OCI-LY7 (cell line): ENCODE measurements around the gene ARHGEF18. TPM values are rescaled to one million over a fixed set of nuclear protein-coding genes. Genes with fewer than 3 reads are reported as not detected.

Source experiments
- BruUV-seq: library from RNA; stranded (reverse); fragments of 400-500 nt; replicated peaks from 2 replicates; lab custom pipeline; 2021; lab: Mats Ljungman, UMichigan
- CTCF ChIA-PET: fragments of 300-600 bp; sonication (Branson Sonifier 250); formaldehyde crosslinking; loops from one replicate; lab custom pipeline; 2022; ENCODE audit warnings: antibody characterized with exemption; ENCODE audit not compliant: unreplicated experiment; lab: Charles Lee
- POLR2A ChIA-PET: fragments of 300-600 bp; sonication (Branson Sonifier 250); formaldehyde crosslinking; loops from one replicate; lab custom pipeline; 2022; ENCODE audit warnings: antibody characterized with exemption; lab: Charles Lee
- DNase-seq: peaks from one replicate; pipeline ENCODE4 v3.0.0-alpha.2; 2015; ENCODE audit warnings: low spot score
- H2AFZ ChIP-seq: fragments of 200-600 bp; sonication (generic), shearing (Covaris generic); 2 replicates; pipeline ENCODE4 v1.6.1; 2014; ENCODE audit warnings: mild to moderate bottlenecking, antibody characterized with exemption, low read length, moderate library complexity
- H3K27ac ChIP-seq: fragments of 200-600 bp; sonication (generic); 2 replicates; pipeline ENCODE4 v1.5.1; 2014; ENCODE audit warnings: mixed run types, low read depth, mild to moderate bottlenecking, moderate library complexity, low read length, inconsistent platforms; ENCODE audit not compliant: poor library complexity, severe bottlenecking
- H3K36me3 ChIP-seq: fragments of 200-600 bp; sonication (generic); 2 replicates; pipeline ENCODE4 v1.6.1; 2014; ENCODE audit warnings: mild to moderate bottlenecking, antibody characterized with exemption, low read length, moderate library complexity, mixed read lengths; ENCODE audit not compliant: insufficient read depth
- H3K4me1 ChIP-seq: fragments of 200-600 bp; sonication (generic); 2 replicates; pipeline ENCODE4 v1.5.1; 2014; ENCODE audit warnings: mild to moderate bottlenecking, low read length; ENCODE audit not compliant: insufficient read depth, poor library complexity, severe bottlenecking
- H3K4me2 ChIP-seq: fragments of 200-600 bp; sonication (generic); 2 replicates; pipeline ENCODE4 v1.6.1; 2014; ENCODE audit warnings: mild to moderate bottlenecking, low read length
- H3K4me3 ChIP-seq: fragments of 200-600 bp; sonication (generic); 2 replicates; pipeline ENCODE4 v1.5.1; 2014; ENCODE audit warnings: mild to moderate bottlenecking, low read depth, low read length; ENCODE audit not compliant: poor library complexity, severe bottlenecking
- H3K79me2 ChIP-seq: fragments of 200-600 bp; sonication (generic); 2 replicates; pipeline ENCODE4 v1.6.1; 2016; ENCODE audit warnings: low read depth, mild to moderate bottlenecking, low read length, moderate library complexity, mixed read lengths; ENCODE audit not compliant: insufficient read depth
- H3K9me2 ChIP-seq: fragments of 200-600 bp; sonication (generic); 2 replicates; pipeline ENCODE4 v1.6.1; 2016; ENCODE audit warnings: mild to moderate bottlenecking, low read length, mixed read lengths; ENCODE audit not compliant: insufficient read depth
- H3K9me3 ChIP-seq: fragments of 200-600 bp; sonication (generic); 2 replicates; pipeline ENCODE4 v1.6.1; 2014; ENCODE audit warnings: mild to moderate bottlenecking, mixed run types, low read length, mixed read lengths
- H4K20me1 ChIP-seq: fragments of 200-600 bp; sonication (generic); 2 replicates; pipeline ENCODE4 v1.6.1; 2014; ENCODE audit warnings: mild to moderate bottlenecking, antibody characterized with exemption, low read length, moderate library complexity, mixed read lengths; ENCODE audit not compliant: insufficient read depth
- EZH2phosphoT487 ChIP-seq: fragments of 200-600 bp; sonication (generic); IDR thresholded peaks from 2 replicates; pipeline ENCODE4 v1.6.1; 2018; ENCODE audit warnings: low read depth, borderline replicate concordance, mild to moderate bottlenecking, mixed run types, antibody characterized with exemption, low read length, moderate library complexity, mixed read lengths
- intact Hi-C: fragments of 100-400 bp; cut with micrococcal nuclease; formaldehyde crosslinking; loops from one replicate; pipeline ENCODE4 v1.10.0; 2022; ENCODE audit not compliant: unreplicated experiment
- total RNA-seq, 2 experiments: library from RNA; depleted of rRNA in 1 of 2; stranded (reverse); fragments of >200 nt in 1 of 2; shearing (Covaris generic) in 1 of 2; gene quantifications; 2 replicates each; pipeline ENCODE4 v1.2.3, GENCODE V29; 2014 to 2022
- TF ChIP-seq, protein P1 (sequence below): fragments of 200-600 bp; sonication (generic); conservative IDR thresholded peaks from 2 replicates; pipeline ENCODE4 v1.5.1; 2014; ENCODE audit warnings: mild to moderate bottlenecking, antibody characterized with exemption, low read length, moderate library complexity, mixed read lengths

Gene ARHGEF18
- total RNA-seq, 2 experiments from 2014 or later = 48.1 to 55.2 TPM

- intact Hi-C loops = no loop called here
- H3K36me3 ChIP-seq = no peaks in the 10 kb centered on the region
- no TSS peak for BruUV-seq
- H3K9me2 ChIP-seq = no peaks in the 10 kb centered on the region
- no peak overlapping the region for H3K4me2 ChIP-seq
- ChIA-PET POLR2A (no interaction called here), CTCF (no interaction called here)
- no peak overlapping the region for H2AFZ ChIP-seq
- H4K20me1 ChIP-seq = no peaks in the 10 kb centered on the region
- no peak for DNase-seq
- no peaks in the 10 kb centered on the region for H3K4me1 ChIP-seq
- no peak overlapping the region for H3K4me3 ChIP-seq
- no peaks in the 10 kb centered on the region for H3K9me3 ChIP-seq
- TF ChIP-seq, protein P1, sequence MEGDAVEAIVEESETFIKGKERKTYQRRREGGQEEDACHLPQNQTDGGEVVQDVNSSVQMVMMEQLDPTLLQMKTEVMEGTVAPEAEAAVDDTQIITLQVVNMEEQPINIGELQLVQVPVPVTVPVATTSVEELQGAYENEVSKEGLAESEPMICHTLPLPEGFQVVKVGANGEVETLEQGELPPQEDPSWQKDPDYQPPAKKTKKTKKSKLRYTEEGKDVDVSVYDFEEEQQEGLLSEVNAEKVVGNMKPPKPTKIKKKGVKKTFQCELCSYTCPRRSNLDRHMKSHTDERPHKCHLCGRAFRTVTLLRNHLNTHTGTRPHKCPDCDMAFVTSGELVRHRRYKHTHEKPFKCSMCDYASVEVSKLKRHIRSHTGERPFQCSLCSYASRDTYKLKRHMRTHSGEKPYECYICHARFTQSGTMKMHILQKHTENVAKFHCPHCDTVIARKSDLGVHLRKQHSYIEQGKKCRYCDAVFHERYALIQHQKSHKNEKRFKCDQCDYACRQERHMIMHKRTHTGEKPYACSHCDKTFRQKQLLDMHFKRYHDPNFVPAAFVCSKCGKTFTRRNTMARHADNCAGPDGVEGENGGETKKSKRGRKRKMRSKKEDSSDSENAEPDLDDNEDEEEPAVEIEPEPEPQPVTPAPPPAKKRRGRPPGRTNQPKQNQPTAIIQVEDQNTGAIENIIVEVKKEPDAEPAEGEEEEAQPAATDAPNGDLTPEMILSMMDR = no peak
- no peak for TF ChIP-seq EZH2phosphoT487
- H3K27ac ChIP-seq = no peak overlapping the region
- H3K79me2 ChIP-seq = no peaks in the 10 kb centered on the region
These were observed 36.8 kb upstream of the ARHGEF18 start for GRCh38 chr19:7311911-7312310.

- H4K20me1 ChIP-seq = no peaks in the 10 kb centered on the region
- DNase-seq = no peak
- no peaks in the 10 kb centered on the region for H3K4me1 ChIP-seq
- H3K9me3 ChIP-seq = no peaks in the 10 kb centered on the region
- TF ChIP-seq EZH2phosphoT487 = no peak
- TF ChIP-seq, protein P1 = no peak
- no peak overlapping the region for H3K27ac ChIP-seq
- H3K79me2 ChIP-seq = no peaks in the 10 kb centered on the region
- BruUV-seq = no TSS peak
- H3K36me3 ChIP-seq = no peaks in the 10 kb centered on the region
- intact Hi-C loops = no loop called here
- no peak overlapping the region for H3K4me3 ChIP-seq
- no peak overlapping the region for H3K4me2 ChIP-seq
- POLR2A ChIA-PET = interaction anchor here (0.5 kb wide), 1 partner anchor 714 kb away, joined by 5 read pairs; no protein-coding TSS in a partner anchor
- CTCF ChIA-PET = no interaction called here
- H2AFZ ChIP-seq = no peak overlapping the region
- no peaks in the 10 kb centered on the region for H3K9me2 ChIP-seq
These were observed 35.9 kb upstream of the ARHGEF18 start for GRCh38 chr19:7312816-7313215.

- H3K36me3 ChIP-seq = no peaks in the 10 kb centered on the region
These were observed 30.6 kb upstream of the ARHGEF18 start for GRCh38 chr19:7318176-7318575.

More at GRCh38 chr19:7318176-7318575, 30.6 kb upstream of the ARHGEF18 start:
- Histone ChIP-seq H3K4me3 (no peak overlapping the region), H3K79me2 (no peaks in the 10 kb centered on the region), H4K20me1 (no peaks in the 10 kb centered on the region), H2AFZ (no peak overlapping the region), H3K4me1 (peaks cover 6% of the 10 kb centered on the region), H3K4me2 (no peak overlapping the region), H3K9me3 (peaks cover 4% of the 10 kb centered on the region; the same call in 1 of the 2 replicates), H3K9me2 (no peaks in the 10 kb centered on the region), H3K27ac (no peak overlapping the region)
- DNase-seq = no peak
- BruUV-seq = no TSS peak
- CTCF ChIA-PET = no interaction called here
- intact Hi-C loops = no loop called here
- TF ChIP-seq, protein P1 = no peak
- TF ChIP-seq EZH2phosphoT487 = no peak
- POLR2A ChIA-PET = interaction anchor here (0.6 kb wide), 2 partner anchors 18 to 841 kb away, joined by 3 to 4 read pairs; no protein-coding TSS in a partner anchor
